Forelimb muscle (tissue), 1 donor: Measurements from ENCODE around the gene WDR7. TPM values are rescaled to one million over a fixed set of nuclear protein-coding genes. Genes with fewer than 3 reads are reported as not detected.

Source experiments
- DNase-seq: peaks from one replicate; pipeline ENCODE4 v3.0.0-alpha.2; 2013; ENCODE audit warnings: low read depth
- polyA plus RNA-seq: library from polyadenylated mRNA; unstranded; fragments of 120-200 nt; gene quantifications from one replicate; pipeline ENCODE4 v1.2.1, GENCODE V29; 2013; ENCODE audit not compliant: insufficient read length

Gene WDR7
- 8.9 TPM for polyA plus RNA-seq

DNA sequence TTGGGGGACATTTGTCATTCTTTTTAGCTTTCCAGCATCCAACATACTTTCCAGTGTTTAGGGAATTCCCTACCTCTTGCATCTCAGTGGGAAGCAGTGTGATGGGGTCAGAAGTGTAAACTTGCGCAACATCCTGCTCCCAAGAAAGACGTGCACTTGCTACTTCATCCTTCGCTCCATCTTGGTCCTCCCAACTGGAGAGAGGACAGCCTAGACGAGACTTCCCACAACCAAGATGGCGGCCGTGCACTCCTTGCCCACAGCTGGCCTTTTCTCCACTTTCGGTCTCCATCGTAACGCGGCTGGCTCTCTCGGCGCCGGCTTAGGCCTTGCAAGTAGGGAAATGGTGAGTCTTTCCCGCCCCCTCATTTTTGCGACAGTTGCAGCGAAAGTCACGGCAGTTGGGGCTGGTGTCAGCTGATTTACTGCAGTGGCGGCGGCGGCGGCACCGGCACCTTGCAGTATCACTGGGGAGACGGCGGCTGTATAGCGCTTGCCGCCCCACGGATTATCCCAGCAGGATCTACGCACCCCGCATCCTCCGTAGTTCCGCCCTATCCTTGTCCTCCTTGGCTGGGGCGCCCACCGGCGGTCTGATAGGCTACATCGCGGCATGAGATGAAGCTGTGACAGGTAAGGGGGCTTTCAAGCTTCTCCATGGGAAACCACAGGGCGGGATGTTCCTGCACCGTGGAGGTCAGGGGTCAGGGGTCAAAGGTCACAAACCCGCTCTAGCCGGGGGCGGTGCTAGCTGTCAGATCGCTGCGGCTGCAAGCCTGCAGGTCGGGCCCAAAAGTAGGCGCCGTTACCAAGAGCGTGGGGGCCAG lies at the start of gene WDR7:
Gene WDR7, plus strand, starts transcription at position 416 of the 827 bp plus-strand sequence. CDS start 21,157 bp downstream, outside the sequence.
- peak; percentile 93 for DNase-seq

DNA sequence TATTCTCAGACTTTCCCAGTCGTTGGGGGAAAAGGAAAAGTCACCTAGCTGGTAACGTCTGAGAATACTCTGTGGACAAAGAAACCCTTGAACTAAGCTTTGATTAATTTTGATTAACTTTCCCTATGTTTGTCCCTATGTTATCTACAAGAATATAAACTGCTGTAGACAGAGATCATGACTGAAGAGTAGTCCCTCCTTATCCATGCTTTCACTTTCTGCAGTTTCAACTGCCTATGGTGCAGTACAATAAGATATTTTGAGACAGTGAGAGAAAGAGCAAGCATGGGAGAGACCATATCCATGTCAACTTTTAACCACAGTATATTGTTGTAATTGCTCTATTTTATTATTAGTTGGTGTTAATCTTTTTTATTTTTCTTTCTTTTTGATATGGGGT lies 44.5 kb upstream of the WDR7 start:
- no peak for DNase-seq

- DNase-seq = no peak
Observed at GRCh38 chr18:56615738-56616520, 35.2 kb upstream of the WDR7 start.

GRCh38 chr18:56627991-56628390 lies 23.2 kb upstream of the WDR7 start:
- DNase-seq = no peak

GRCh38 chr18:56632070-56633022 lies 18.8 kb upstream of the WDR7 start:
- no peak for DNase-seq

DNA sequence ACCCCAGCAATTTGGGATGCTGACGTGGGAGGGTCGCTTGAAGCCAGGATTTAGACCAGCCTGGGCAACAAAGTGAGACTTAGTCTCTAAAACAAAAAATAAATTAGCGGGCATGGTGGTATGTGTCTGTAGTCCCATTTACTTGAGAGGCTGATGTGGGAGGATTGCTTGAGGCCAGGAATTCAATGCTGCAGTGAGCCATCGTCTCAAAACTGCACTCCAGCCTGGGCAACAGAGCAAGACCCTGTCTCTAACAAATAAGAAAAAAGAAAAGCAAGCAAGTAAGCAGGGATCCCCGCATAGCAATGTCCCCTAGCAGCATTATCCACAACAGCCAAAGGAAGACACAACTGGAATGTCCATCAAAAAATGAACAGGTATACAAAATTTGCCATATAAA lies 16.2 kb upstream of the WDR7 start:
- DNase-seq = no peak

GRCh38 chr18:56637176-56637575 lies 14.0 kb upstream of the WDR7 start:
- DNase-seq = no peak

GRCh38 chr18:56637711-56638231 lies 13.4 kb upstream of the WDR7 start:
- no peak for DNase-seq

GRCh38 chr18:56638232-56639103 lies 12.7 kb upstream of the WDR7 start, which contains the start of gene TXNL1:
Gene TXNL1 (minus strand): TSS chr18:56638592. CDS start chr18:56638440, 152 bp downstream.
- DNase-seq = peak; percentile 97

- DNase-seq = no peak
Observed at GRCh38 chr18:56639104-56639381, 12.1 kb upstream of the WDR7 start.

- DNase-seq = no peak
Observed at GRCh38 chr18:56639571-56639970, 11.6 kb upstream of the WDR7 start.

DNA sequence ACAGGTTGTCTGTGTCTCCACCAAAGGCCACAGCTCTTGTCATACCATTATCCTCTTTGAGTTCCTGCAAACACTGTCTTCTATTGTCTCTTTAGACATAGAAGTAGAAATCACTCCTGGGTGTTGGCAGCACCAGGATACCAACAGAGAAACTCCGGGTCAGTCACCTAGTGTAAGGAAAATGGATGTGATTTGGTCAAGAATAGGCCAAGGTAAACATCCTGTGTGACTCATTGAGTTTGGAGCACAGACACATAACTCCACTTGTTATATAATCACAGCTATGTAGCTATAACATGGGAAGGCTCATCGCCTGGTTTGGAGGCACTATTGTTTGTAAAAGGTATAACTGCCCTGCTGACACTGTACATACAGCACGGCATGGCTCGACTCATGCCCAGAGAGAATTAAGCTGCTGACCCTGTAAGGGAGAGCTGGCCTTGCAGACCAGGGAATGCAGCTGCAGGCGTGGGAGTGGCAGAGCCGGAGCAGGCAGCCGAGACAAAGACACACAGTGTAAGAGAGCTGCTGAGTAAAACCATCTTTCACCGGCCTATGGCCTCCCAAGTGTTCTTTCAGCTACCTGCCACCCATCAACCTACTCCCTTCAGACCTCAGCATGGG lies 9.3 kb upstream of the WDR7 start:
- DNase-seq = no peak

DNA sequence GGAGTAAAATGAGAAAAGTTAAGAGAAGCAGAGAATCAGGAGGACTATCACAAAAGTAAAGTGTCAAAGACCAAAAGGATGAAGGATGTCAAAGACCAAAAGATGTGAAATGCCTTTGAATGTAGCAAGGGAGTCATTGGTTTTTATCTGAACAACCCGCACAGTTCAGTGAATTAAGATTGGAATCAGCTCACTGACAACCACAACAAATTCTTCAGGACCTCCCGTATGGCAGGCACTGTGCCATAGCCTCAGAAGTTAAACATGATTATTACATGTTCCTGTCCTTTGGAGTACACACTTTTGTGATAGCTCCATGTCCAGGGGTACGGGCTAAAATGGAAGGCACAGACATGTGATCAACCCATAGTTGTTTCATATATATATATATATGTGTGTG lies 7.8 kb upstream of the WDR7 start:
- DNase-seq = no peak

- DNase-seq = no peak
Observed at GRCh38 chr18:56645415-56646016, 5.6 kb upstream of the WDR7 start.

DNA sequence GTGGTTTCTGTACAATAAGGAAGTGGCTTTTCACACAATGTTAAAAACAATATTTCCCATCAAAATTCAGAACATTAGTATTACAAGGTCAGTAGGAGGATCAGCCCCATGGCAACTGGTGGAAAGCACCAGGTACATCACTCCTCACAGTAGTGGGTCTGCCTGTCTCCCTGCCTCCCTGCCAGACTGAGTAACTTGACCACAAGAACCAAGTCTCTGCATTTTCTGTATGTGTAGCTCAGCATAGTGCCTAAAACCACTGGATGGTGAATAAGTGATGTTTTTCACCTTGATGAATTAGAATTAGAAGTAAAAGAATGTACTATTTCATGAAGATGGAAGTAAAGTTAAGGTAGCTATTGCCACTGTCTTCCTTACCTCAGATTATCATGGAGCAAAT lies 4.1 kb upstream of the WDR7 start:
- no peak for DNase-seq

- no peak for DNase-seq
Observed at GRCh38 chr18:56647951-56648893, 2.9 kb upstream of the WDR7 start.

GRCh38 chr18:56649996-56650395 lies 1.2 kb upstream of the WDR7 start:
- DNase-seq = no peak

- DNase-seq = no peak
Observed at GRCh38 chr18:56651771-56652092, 573 bp downstream of the WDR7 start.

- DNase-seq = no peak
Observed at GRCh38 chr18:56652802-56653201, 1.6 kb downstream of the WDR7 start.
